Limb (tissue), 2 donors: ENCODE measurements around the gene ZNF674.
"Not testable (repeated sequence)": the region's sequence is repeated elsewhere in the genome, so short reads cannot be mapped to it uniquely, and the experiment has no call there.

Experiments
- DNase-seq, 2 donors: peaks; one replicate each; pipeline ENCODE4 v3.0.0-alpha.2; 2016; ENCODE audit errors: extremely low spot score in 2 of 2

ZNF674 gene

DNA sequence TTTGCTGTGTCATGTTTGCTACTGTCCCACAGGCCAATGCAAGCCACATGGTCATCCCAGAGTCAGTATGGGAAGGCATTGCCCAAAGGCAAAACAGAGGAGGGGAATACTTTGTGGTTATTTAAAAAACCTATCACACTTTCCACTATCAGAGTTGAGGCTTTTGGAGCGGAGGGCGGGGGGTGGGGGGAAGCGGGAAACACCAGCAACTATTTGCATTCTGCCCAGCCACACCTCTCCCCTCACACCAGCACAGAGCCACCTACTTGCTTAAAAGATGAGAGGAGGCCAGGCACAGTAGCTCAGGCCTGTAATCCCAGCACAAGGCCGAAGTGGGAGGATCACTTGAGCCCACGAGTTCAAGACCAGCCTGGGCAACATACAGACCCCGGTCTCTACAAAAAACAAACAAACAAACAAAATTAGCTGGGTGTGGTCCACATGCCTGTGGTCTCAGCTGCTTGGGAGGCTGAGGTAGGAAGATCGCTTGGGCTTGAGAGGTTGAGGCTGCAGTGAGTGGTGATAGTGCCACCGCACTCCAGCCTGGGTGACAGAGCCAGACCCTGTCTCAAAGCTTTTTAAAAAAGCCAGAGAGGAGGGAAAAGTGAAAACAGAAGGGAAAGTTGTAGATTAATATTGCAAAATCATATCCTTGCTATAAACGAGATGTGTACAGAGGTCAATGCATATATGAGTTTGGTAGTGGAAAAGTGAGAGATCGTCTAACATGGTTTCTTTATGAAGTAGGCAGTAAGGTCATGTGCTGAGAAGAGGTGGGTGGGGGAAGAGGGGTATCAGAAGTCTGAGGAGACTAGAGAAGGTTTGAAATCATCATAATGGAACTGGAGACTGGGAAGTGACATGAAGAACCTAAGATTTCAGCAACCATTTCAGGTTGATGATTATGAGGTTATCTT is 26.5 kb upstream of the ZNF674 start:
- DNase-seq, result no peak

DNA sequence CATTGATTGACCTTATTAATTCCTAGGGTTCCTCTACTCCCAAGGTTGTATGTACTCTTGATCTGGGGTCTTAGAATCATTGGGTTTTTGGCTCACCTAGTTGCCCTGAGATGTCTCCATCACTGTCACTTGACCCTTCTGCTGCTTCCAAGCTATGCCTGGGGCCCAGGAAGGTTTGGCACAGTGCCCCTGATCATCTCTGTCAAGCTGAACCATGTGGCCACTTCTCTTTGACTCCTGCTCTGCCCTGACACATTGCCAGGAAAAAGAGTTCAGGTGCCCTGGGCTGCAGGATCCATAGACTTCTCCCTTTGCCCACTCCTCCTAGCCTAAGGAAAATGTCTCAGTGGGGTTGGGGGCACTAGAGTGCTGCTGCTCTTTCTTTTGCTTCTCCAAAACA is 24.4 kb upstream of the ZNF674 start:
- DNase-seq, result no peak

DNA sequence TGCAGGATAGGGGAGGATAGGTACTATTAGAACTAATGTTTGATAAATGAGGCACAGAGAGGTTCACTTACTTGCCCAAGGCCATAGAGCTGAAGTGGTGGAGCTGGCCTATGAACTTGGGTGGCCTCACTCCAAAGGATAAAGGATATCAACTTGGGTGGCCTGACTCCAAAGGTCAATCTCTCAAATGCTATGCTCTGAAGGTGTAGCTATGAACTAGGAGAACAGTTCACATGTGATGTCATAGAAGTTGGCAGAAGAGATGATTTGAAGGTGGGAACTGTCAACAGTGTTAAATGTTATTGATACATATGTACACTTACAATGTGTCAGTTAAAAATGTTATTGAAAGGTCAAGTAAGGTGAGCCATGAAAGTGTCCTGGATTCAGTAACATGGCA is 22.2 kb upstream of the ZNF674 start:
- no peak for DNase-seq

DNA sequence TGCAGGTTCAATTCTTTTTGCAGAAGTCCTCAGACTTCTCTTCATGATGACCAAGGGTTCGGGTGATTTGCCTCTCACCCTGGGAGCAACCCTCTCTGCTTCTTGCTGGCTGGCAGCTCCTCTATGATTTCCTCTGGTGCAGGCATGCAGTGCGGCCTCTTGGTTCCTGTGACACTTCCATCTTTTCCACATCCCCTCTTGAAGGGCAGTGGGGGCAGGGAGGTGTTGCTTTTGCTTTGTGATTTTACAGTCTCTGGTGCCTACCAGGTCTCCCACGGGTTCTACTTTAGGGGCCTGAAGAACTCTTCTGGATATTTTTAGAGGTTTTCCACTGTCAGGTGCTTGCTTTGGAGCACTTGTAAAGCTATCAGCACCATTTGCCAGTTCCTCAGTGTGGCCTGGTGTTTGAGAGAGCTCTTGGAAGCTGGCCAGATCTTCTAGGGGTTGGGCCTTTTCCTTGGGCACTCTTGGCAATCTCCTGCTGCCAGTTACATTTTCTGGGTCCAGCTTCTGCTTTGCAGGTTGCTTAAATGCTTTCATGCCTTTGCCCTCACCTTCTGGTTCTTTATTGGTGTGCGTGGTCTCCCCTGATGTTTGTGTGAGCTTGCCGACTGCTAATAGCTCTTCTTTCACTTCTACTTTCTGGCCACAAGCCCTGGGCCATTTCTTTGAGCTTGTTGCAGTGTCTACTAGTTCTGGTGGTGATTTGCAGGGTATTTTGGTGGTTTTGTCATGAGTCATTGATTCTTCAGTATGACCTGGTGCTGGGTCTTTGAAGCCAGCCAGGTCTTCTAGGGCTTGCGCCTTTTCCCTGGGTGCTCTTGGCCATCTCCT is 16.8 kb upstream of the ZNF674 start:
- DNase-seq, result no peak

DNA sequence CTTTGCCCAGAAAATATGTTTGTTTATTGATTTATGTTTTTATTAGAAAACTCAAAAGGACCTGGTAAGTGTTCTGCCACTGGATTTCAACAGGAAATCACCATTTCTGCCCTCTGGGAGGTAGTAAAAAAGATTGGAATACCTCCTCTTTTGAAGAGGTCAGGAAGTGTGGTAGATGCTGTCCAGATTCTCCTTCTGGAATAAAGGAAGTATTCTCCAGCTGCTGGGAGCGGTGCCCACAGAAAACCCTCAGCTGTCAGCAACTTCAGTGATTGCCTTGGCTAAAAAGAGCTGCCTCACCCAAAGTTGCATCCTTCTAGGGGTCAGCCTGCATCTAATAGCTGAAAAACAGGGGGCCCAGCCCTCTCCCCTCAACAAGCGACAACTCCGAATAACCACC is 13.8 kb upstream of the ZNF674 start:
- DNase-seq, result no peak

DNA sequence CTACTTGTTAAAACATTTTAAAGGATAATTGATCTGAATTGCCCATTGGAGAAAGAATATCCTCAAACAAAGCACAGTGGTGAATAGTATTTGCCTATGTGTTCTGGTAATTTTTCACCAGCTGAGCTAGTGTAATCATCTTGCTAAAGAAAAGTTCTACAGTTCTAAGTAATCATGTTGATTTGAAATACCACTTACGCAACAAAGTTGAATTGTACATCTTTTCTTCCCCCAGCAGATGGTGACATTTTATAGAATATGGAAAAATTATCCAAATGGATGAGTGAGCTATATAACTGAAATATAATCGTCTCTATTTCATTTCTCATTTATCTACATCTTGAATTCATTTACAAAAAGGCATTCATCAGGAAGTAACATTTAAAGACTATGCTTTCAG is 9.7 kb upstream of the ZNF674 start:
- DNase-seq, result peak in 1 of 2 donors; percentile 24

DNA sequence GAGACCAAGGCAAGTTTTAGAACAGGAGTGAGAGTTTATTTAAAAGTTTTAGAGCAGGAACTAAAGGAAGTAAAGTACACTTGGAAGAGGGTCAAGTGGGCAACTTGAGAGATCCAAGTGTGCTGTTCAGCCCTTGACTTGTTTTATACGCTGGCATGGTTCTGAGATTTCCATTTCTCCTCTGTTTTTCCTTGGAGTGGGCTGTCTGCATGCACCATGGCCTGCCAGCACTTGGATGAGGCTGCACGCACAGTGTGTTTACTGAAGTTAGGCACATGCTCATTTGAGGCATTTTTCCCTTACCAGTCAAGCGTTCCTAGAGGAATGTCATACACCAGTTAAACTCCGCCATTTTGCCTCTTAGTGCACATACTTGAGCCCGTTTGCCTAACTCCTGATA is 8.7 kb upstream of the ZNF674 start:
- no peak for DNase-seq

DNA sequence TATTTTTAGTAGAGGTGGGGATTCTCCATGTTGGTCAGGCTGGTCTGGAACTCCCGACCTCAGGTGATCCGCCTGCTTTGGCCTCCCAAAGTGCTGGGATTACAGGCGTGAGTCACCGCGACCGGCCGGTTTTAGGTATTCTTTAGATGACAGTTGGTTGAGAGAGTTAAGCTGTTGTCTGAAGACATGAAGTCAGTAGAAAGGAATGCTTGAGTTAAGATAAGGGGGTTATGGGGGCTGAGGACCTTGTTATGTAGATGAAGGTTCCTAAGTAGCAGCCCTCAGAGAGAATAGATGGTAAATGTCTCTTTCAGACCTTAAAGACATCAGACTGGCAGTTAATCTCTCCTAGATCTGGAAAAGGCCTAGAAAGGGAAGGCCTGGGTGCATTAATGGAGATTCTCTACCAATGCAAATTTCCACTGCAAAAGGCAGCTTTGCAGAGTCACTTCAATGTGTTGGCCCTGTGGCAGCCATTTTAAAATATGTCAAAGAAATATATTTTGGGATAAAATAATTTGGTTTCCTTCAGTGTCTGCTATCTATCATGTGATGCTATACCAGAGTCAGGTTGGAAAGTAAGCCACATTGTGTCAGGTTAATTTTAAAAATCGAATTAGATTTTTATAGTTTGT is 6.4 kb upstream of the ZNF674 start:
- DNase-seq, result no peak

DNA sequence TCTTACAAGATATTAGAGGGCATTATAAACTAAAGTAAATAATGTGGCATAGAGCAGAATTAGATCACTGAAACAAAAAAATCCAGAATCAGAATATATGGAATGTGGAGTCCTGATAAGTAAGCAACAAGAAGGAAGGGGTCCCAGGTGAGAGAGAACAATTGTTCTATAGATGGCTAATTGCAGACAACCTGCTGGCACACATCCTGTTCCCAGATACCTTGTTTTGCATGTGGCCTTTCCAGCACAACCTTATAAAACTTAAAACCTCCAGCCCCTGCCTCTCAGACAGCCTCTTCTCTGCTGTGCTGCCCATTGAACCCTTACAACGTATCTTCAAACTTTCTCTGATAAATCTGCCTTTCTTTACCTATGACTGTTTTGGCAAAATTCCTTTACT is 4.7 kb upstream of the ZNF674 start:
- DNase-seq, result no peak

DNA sequence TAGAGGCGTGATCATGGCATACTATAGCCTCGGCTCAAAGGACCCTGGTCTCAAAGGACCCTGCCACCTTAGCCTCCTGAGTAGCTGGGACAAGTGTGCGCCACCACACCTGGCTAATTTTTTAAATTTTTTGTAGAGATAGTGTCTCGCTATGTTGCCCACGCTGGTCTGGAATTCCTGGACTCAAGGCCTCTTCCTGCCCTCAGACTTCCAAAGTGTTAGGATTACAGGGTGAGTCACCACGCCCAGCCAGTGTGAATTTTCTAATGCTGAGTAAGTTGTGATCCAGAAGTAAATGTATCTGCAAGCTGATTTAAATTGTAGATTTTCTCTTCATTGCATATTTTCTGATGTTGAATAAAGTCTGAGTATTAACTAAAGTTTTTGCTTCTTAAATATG is 2.6 kb upstream of the ZNF674 start:
- no peak for DNase-seq

DNA sequence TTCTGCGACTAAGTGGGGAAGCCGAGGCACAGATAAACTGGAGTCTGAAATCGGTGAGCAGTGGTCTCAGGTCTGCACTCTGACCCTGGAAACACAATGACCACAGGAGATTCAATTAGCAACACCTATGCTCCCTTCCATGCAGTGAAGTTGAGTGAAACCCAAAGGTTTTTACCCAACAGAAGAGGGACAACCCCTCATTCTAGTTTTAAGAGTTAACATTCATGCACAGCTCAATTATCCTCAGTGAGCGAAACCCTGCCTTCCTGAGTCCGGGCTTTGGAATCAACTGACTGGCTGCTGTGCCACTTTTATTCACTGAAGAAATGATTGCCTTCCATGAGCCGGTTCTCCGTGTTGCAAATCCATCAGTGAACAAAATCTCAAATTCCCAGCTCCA is 694 bp downstream of the ZNF674 start:
- not testable (repeated sequence) for DNase-seq

DNA sequence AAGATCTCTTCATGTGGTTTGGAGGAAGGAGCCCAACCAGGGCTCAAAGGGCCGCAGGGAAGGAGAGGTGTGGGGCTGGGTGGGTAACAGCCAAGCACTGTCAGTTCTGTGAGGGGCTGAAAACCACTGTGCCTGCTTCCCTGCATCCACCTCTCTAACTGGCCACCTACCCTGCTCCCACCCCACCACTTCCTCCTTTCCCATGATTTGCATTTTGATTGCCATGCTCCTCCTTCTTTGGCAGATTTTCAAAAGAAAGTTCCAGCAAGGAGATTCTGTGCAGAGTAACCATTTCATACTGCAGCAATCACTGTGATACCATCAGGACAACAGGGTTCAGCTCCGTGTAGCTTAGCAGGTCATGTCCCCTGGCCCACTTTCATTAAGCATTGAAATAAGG is 1.8 kb downstream of the ZNF674 start:
- DNase-seq, result no peak

DNA sequence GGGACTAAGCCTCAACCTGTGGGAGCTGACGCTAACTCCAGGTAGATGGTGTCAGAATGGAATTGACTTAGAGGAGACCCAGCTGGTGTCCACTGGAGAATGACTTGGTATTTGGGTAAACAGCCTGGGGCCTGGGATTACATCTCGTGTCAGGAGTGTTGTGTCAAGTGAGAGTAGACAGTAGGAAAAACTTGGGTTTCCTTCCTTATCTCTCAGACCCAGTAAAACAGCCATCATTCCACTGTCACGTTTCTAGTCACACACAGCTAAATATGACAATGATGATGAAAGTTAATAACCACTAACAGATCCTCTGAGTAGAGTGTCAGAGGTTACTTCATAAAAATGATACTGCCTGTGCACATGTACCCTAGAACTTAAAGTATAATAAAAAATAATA is 13.8 kb downstream of the ZNF674 start:
- no peak for DNase-seq

DNA sequence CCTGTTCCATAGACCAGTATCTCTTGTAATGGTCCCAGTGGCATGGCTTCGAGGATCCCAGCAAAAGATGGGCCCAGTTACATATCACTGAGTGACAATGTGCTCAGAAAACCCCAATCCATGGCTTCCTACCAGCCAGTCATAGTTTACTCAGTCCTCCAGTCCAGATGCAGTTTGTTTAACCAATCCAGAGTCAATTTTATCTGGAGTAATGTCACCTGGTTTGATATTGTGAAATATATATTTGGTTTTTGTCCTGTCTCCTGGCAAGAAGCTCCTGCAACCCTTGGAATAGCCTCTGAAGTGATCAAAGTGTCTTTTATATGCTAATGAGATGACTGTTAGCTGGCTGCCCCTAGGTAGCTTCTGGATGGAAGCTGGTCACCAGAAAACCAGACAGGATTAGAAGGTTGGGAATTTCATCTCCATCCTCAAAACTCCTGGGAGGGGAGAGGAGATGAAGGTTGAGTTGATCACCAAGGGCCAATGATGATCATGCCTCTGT is 14.8 kb downstream of the ZNF674 start:
- not testable (repeated sequence) for DNase-seq

DNA sequence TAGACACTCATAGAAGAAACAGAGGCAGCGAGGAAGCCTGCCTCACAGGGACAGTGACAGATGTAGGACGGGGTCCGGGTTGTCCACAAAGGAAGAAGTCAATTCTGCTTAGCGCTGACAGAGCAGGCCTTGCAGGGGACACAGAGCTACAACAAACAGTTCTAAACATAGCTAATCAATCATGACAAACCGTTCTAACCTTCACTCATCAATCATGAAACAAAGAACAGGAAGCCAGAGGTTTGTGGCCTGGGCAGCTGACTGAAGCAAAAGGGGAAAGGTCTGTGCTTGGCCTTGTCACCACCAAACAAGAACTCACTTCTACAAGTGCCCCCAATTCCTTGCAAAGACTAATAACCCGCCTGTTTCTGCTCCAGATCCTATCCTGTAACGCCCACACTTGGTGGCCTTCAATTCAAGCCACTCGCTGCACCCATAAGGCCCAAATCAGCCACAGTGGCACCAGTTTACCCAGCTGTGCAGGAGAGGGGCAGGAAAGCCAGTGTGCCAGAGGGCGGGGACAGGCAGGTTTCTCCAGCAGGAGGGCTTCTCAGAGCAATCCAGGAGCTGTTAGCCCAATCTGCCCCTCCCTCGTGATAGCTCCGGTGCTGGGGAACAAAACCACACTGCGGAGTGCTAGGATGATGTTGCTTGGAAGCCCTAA is 15.3 kb downstream of the ZNF674 start:
- DNase-seq, result not testable (repeated sequence)

DNA sequence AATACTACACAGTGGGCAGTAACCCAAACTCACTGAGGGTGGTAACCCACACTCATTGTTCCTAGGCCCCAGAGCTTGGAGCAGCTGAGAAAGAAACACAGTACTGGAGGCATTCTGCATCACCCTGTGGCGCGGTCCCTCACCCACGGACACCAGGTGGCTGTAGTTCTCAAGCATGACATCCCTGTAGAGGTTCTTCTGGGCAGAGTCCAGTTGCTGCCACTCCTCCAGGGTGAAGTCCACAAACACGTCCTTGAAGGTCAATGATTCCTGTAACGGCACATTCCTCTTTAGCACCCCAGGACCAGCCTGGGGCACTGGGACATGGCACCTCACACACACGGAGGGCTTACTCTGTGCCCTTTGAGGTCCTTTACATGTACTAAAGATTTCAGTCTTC is 16.6 kb downstream of the ZNF674 start:
- not testable (repeated sequence) for DNase-seq

DNA sequence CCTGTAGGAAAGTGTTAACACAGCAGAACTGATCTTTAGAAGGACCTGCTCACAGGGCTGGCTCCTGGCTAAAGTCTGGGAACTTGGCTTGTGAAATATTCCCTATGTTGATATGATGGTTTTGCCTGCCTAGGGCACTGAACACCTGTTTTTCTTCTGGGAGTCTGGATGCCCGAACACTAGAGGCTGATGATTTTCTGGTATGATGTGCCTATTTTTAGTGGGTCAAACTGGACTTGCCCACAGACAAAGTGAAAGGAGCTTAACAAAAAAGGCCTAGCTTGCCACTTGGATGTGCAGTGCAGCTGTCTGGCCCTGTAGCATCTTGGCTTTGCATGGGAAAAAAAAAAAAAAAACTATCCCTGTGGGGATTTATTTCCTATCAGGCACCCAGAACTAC is 39.1 kb downstream of the ZNF674 start:
- no peak for DNase-seq

DNA sequence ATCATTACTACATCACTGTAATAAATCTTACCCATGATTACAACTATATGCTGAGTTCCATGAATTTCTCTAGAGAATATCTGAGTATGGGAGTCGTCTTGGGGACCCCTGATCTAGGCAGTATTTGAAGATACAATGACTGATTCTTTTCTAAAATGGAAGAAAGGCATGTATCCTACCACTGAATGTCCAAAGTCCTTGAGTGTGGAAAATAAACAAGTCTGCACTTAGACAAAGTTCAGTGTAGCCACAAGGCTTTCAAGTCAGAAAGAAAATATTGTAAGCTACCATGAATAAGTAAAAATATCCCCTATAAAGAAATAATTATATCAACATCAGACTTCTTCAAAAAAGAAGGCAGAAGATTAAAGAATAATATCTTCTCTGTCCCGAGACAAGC is 42.4 kb downstream of the ZNF674 start:
- no peak for DNase-seq

DNA sequence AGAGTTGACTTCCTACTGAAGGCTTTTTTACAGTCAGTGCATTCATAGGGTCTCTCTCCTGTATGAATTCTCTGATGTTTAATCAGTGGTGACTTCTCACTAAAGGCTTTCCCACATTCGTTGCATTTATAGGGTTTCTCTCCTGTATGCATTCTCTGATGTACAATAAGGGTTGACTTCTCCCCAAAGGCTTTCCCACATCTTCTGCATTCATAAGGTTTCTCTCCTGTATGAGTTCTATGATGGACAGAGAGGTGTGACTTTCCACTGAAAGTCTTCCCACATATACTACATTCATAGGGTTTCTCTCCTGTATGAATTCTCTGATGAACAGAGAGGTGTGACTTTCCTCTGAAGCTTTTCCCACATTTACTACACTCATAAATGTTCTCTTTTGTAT is 45.2 kb downstream of the ZNF674 start:
- no peak for DNase-seq

DNA sequence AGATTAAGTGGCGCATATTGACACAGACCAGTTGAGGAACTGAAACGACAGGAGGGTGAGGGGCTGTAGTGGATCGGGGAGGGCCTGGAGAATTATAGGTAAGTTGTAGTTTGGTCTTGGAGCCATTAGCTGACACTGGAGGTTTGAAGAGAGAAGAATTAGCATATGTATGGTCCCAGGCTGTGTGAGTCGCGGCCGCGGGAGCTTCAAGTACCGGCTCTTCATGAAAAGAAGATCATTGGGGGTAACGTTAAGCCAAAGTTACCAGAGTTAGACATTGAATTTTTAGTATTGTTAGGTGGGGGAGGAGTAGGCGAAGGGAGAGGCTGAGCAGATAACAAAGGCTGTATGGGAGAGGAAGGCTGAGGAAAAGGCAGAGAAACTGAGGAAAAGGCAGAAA is 56.5 kb downstream of the ZNF674 start:
- no peak for DNase-seq

DNA sequence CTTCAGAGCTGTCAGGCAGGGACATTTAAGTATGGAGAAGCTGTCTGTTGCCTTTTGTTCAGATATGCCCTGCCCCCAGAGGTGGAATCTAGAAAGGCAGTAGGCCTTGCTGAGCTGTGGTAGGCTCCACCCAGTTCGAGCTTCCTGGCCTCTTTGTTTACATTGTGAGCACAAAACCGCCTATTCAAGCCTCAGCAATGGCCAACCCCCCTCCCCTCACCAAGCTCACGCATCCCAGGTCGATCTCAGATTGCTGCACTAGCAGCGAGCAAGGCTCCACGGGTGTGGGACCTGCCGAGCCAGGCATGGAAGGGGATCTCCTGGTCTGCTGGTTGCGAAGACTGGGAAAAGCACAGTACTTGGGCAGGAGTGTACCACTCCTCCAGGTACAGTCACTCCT is 59.3 kb downstream of the ZNF674 start:
- no peak for DNase-seq
